ENCODE data around the gene ATIC.

Gene ATIC

DNA sequence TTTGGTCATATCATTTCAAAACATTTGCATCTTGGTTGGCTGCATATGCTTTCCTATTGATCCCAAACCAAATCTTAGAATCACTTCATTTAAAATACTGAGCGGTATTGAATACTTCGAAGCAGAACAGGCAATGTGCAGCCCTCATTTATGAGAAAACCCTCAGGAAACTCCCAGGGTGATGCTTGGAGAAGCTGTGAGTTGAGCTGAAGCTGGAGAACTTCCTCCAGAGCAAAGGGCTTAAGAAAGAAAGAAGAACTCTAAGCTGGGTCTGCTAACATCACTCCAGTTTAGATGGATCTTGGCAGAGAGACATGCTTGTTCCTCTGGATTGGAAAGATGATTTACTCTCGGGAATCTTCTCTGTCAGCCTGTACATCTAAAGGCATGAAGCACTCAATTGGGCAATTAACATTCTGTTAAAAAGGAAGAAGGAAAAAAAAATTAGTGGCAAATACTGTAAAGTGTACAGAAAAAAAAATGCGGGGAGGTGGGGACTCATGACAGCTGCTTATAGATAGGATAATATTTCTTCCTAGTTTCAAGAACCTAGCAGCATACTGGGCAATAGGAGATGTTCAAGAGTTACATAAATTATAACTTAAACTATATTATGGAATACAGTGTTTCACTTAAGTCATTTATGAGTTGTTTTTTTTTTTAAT lies 49.5 kb downstream of the ATIC start:
- DNase-seq (ENCODE audit: low read depth) = no peak

DNA sequence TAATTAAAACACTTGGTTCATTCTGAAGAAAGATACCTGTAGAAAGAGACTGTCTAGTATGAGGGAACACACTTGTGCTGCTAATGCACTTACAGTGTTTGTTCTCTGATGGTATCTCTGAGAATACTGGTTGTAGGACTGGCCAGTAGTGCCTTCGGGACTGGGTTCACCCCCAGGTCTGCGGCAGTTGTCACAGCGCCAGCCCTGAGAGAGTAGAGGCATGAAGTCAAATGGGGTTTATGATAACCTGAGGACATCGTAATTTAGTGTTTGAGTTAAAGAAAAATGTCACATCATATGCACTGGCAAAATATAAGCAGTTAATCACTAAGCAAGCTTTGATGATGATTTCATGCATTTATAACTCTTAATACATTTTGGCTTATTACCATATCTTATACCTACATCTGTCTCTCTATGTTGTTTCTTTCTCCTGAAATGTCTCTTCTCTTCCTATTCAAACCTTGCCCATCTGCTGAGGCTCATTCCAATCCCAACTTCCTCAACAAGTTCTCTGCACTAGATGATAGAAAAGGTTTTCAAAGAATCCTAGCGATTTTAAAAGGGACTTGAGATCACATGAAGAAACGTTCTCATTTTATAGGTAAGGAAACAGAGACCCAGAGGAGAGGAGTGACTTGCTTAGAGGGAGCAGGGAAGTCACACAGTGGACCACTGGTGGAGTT lies 50.2 kb downstream of the ATIC start:
- DNase-seq (ENCODE audit: low read depth) = no peak

DNA sequence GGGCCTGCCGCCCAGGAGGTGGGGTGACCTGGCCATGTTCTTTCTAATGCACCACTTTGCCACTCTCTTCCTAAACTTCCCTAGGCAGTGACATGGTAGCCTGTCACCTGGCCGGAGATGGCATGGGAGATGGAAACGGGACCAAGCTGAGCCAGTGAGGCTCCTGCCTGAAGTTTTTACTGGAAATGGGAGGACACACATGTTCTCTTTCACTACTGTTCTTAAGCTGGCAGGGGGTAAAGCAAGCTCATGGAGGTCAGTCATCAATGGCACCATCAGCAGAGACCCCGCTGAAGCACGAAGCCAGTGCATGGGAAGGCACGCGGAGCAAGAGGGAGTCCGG lies 50.7 kb downstream of the ATIC start:
- no peak for DNase-seq (ENCODE audit: low read depth)

DNA sequence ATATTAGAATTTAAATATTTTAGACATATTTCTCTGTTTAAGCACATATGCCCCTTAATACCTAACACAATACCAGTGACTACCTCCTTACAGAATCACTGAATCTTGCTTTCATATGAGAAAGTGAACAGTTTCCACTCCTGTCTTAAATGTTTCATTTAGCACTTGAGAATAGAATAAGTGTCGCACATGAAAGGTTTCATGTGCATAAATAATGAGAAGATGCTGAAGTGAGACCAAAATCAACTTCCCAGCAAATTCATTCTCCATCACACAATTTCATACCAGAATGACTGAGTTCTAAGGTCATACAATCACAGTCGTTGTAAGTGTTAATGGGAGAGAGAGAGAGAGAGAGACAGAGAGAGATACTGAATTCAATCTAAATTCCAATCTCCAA lies 51.2 kb downstream of the ATIC start:
- DNase-seq (ENCODE audit: low read depth) = no peak

DNA sequence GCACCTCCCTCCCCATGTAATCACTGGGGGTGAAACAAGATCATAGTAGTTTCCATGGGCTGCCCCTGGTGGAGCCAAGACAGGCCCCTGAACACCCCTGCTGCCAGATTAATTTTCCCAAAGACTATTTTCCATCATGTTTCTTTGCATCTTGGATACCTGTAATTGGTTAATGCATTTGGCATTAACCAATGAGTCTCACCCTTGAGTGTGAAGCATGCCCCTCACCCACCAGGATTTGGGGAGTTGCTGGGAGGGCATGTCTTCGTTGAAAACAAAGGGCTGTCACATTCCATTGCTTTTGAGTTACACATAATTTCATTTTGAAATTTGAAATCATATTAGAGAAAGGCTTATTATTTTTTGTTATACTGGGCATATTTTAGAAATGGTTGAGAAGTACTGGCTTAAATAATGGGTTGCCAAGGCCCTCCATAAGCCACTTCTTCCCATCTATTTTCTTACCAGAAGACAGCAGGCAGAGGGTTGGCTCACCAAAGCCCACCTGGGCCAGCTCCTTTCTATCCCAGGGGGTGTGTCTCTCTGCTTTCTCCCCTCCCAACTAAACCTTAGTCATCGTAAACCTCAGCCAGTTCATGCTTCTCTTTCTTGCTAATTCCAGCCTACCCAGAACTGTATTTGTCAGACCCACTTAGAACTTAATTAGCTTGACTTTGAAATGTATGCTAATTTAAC lies 51.8 kb downstream of the ATIC start:
- no peak for DNase-seq (ENCODE audit: low read depth)

DNA sequence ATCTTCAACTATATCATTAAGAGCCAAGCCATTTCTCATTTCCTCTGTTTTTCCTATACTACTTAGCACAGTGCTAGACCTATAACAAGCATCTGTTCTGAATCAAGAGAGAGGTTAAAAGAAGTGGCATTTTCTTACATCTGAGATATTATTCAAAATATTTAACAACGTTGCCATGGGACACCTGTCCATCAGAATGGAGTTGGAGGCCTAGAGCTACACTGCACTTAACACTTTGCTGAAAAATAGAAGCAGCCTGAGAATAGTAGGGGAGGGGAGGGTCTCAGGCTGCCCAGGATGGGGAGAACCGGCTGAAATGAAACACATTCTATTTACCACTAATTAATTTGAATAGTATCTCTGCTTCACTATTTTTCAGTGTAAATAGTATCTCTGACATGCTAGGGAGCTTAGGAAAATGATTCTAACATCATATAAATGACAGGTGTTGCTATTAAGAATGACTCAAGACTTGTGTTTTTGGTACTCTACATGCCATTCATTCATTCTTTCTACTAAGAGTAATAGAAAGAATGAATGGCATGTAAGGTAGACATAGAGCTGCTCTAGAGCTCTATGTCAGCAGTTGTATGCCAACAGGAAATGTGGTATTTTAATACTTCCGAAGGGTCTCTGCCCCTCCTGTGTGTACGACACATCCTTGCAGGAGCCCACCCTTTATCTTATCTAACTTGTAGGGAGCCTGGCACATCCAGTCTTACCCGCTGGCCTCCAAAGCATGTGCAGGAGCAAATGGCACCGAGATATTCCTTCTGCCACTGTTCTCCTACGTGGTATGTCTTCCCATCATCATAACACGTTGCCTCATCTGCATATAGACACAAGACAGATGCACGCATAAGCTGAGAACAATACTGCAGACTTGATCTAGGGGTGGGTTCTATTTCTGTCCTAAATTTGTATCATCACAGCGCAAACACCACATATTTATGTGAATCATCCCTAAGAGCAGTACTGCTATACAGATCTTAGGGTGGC lies 52.6 kb downstream of the ATIC start:
- no peak for DNase-seq (ENCODE audit: low read depth)

DNA sequence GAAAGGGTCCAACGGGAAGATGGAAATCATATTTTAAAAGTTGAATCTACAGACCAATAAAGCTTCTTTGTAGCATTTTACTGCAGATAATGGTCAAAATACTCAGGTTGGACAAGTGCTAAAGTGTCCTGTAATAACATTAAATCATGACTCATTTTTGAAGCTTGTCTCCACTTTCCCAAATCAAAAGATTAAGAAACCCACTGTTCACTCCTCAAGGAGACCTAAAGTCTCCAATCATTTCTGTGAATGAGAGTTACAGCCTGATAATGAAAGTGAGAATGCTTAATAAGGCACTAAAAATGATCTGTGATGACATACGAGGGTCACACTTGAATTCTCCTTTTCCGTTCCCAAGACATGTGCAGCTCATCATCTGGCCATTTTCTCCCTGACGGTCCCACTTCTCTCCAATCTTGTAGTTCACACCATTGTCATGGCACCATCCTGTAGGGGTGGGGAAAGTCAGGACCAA lies 53.4 kb downstream of the ATIC start:
- DNase-seq (ENCODE audit: low read depth) = no peak

DNA sequence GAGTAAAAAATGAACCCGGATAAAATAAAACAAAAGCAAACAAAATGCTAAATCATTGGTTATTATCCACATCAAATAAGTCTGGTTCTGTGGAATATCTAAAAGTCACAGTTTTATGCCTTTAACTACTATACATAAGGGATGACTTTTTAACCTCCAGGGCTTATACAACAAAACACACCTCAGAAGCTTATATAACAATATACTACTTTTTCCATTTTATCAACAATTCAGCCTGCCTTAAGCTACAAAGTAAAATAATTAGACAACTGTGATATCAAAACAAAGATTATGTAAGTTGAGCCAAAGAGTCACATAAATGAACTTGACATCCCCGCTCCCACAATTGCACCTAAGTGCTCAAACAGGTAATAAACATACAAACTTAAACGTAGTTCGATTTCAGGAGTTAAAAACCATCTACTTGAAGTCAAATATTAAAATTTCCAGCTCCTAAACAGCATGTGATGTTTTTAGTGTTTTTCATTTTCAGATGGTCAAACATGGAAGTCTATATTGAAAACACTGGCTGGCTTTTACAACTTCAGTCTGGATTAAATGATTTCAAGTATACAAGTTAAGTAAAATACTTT lies 54.7 kb downstream of the ATIC start:
- no peak for DNase-seq (ENCODE audit: low read depth)

DNA sequence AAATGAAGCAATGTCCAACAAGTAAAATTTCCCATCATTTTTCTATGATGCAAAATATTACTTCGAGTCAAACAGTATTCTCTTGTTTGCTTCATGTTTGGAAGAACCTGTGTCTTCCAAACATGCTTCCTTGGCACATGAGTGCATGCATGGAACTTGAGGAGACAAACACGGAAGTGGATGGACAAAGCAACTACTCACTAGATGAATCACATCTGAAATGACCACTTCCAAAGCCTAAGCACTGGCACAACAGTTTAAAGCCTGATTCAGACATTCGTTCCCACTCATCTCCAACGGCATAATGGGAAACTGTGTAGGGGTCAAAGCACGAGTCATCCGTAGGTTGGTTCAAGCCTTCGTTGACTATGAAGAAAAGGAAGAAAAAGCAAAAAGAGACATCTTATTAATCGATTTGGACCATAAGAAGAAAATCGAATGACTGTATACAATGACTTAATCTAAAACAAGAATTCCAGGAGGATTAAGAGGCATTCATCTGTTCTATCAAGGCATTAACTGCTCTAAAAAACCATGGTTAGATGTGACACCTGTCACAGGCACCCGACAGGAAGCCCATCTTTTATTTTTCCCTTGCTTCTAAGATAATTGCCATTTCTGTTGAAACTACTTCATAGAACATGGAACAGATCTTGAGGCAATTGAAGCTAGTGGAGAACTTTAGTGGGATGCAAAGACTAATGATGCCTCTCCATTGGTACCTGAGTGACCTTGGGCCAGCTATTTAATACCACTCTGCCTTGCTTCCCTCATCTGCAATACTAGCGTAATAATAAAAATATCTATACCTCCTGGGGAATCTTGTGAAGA lies 56.0 kb downstream of the ATIC start:
- DNase-seq (ENCODE audit: low read depth) = no peak

DNA sequence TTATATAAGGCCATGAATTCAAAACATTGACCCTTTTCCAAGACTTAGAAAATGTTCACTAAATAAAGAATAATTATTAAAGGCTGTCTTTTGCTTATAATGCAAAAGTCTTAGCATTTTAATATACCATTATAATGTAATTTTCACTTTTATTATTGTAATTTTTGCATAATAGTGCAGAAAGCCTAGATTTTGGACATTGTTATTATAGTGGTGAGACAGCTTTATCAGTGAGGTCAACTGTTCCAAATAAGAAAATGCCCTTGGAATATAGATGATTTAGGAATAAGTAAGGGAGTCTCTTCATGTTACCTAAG lies 56.6 kb downstream of the ATIC start:
- DNase-seq (ENCODE audit: low read depth) = no peak

DNA sequence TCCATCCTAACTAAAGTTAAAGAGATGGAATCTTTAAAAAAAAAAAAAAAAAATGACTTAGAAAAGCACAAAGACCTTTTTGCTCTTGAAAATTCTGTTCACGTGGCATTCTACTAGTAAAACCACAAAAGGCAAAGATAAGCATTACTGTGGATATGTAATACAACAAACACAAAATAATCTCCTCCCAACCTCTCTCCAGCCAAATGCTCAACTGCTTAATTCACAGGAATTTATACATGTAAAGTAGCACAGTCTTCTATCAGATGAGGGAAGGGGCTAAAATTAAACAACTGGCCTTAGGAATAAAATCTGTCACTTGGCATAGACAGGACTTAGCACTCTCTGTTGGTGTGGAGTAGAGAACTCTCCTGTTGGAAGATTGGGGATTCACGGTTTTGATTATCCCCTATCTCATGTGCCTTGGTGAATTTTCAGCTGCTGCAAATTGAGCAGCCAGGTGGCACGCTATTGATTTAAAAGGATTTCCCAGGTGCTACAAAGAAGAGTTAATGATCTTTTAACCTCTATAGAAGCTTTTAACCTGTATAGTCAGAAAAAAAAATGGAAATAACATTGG lies 57.4 kb downstream of the ATIC start:
- no peak for DNase-seq (ENCODE audit: low read depth)

DNA sequence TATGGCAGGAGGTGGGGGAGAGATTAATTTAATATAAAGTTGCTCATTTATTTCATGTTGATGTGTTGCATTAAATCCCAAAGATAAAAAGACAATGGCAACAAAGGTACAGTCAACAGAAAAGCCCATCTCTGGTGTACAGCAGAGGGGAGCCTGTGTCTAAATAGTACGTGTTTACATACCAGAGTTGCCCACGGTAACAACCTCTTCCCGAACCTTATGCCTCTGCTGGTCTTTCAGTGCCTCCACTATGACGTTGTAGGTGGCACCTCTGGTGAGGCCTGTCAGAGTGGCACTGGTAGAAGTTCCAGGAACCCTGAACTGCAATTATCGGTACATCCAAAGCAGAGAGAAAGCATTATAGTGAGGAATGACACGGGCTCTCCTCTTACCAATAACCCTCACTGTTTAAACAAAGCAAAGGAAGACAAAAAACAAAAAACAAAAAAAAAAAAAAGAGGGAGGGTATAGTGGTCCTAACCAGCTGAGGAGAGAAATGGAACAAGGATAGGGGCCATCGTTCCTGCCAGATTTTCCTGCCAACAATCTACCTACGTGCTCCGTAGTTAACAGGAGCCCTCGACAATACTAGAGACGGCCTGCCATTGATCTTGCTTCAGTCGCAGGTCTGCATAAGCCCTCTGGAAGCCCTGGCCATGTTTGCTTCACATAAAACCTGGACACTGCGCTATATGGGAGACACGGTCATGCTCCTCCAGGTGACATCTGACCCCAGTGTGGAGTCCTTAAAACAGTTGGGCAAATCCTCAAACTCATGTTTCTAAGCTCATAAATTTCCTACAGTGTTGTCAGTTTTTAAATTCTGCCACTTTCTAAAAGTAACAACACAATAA lies 58.5 kb downstream of the ATIC start:
- DNase-seq (ENCODE audit: low read depth) = no peak

DNA sequence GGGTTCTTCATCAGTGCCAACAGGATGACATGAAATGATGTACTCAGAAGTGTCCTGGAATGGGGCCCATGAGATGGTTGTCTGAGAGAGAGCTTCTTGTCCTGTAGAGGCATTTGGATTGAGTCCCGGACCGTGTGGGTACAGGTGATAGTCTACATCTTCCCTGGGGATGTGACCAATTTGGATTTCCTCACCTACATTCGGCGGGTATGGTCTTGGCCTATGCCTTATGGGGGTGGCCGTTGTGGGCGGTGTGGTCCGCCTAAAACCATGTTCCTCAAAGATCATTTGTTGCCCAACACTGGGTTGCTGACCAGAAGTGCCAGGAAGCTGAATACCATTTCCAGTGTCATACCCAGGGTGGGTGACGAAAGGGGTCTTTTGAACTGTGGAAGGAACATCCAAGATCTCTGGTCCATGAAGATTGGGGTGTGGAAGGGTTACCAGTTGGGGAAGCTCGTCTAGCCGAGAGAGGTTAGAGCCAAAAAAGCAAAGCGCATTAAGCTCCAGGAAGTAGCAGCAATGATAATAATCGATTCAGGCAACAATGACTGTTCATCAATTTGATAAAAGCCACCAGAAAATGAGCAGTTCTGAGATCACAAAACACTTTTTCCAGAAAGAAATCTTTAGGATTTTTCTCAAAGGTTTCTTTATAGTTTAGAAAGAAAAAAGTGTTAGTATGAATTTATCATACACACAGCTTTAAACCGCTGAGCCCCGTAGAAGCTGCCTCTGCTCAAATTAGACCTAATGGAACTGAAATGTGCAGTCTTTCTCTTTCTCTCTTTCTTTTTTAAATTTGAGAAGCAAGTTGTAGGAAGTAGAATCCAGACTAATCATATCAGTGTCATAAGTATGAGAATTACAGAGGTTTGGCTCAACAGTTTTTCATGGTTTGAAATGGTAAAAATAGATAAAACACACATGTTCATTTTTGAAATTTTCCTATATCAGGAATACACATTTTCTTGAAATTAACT lies 60.3 kb downstream of the ATIC start:
- DNase-seq (ENCODE audit: low read depth) = no peak

DNA sequence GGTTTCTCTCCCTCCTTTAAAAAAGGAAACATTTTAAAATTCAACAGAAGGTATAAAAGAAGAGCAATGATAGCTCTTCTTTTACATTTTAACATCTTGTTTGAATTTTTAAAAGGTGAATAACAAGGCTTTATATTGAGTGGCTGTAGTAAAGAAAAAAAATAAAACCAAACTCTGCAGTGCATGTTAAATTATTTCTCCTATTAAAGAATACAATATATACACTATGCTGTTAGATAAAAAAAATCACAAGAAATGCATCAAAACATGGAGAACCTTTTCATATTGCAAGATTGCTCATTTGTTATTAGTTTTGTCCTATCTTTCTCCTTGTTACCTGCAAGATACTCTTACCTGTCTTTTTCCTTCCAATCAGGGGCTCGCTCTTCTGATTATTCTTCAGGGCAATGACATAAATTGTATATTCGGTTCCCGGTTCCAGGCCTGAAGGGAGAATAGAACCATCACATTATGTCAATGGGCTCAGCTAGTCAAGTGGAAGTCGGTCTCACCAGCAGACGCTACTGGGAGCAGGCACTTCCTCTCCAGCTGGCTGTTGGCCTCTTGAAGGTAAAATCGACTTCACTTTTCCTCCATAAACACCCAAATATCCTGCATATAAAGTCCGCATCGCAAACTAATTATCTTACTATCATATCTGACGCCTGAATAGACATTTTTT lies 61.2 kb downstream of the ATIC start:
- no peak for DNase-seq (ENCODE audit: low read depth)

DNA sequence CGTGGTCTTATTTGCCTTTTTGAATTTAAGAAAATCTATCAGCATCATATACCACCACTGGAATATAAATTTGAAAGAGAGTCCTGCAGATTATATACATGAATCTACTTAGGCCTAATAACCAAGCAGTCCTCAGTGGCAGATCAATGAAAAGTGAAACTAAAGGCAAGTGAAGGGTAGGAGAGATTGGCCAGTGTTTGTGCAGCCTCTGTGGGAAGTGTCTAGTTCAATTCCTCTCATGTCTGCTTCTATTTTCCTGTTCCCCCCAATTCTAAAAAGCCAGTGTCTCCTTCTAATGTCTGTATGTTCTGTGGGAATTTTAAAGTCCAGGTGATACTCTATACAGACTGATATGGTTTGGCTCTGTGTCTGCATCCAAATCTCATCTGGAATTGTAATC lies 62.1 kb downstream of the ATIC start:
- no peak for DNase-seq (ENCODE audit: low read depth)

DNA sequence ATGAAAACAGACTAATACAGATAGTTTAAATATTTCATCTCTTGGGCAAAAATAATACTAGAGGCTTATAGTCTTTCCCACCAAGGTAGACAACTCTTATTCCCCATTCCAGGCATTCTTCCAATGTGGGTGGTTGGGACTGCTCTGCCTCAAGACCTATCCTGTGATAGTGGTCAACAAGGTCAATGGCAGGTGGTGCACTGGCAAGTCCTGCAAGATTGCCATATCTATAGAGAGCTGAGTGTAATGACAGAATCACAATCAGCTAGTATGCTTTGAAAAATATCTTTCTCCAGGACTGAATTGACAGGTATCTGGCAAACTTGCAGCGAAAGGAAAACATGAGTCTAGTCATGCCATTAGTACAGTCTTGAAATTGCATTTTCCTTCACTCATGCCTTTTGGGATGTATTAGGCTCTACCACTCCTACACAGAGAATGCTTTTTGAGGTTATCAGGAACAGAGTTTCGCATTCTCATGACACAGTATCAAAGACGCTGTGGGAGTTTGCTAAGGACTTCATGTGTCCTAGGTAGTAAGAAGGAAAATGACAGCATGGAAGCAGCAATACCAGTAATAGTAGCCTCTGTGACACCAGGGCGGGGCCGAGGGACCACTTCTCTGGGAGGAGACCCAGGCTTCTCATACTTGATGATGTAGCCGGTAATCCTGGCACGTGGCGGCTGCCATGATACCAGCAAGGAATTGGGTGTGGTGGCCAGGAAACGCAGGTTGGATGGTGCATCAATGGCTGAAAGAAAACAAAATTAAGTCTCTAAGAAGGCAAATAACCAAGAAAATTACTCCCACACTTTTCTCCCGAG lies 63.0 kb downstream of the ATIC start:
- no peak for DNase-seq (ENCODE audit: low read depth)

DNA sequence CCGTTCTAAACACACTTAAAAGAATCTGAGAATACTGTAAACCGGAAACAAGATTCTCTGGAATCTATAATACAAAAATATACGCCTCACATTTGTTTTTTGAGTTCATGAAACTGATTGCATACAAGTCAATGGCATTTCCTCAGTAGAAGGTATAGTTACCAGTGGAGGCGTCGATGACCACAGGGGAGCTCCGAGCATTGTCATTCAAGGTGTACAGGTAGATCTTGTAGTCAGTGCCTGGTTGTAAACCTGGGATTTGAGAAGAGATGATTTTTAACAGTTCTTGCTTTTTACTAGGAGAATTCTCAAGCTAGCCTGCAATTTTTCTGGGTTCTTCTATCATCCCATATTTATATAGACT lies 63.6 kb downstream of the ATIC start:
- no peak for DNase-seq (ENCODE audit: low read depth)

Data from stimulated activated CD8-positive, alpha-beta memory T cell treated with anti-CD3 and anti-CD28 coated beads, Interleukin-7, amount 100 ng/mL, for 24 hours (primary cell).